Fibroblast of skin of right biceps (primary cell): ENCODE measurements around the gene THAP5.

Source experiments
- DNase-seq: peaks from one replicate; pipeline ENCODE4 v3.0.0-alpha.2; 2013

The THAP5 gene, protein sequence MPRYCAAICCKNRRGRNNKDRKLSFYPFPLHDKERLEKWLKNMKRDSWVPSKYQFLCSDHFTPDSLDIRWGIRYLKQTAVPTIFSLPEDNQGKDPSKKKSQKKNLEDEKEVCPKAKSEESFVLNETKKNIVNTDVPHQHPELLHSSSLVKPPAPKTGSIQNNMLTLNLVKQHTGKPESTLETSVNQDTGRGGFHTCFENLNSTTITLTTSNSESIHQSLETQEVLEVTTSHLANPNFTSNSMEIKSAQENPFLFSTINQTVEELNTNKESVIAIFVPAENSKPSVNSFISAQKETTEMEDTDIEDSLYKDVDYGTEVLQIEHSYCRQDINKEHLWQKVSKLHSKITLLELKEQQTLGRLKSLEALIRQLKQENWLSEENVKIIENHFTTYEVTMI

DNA sequence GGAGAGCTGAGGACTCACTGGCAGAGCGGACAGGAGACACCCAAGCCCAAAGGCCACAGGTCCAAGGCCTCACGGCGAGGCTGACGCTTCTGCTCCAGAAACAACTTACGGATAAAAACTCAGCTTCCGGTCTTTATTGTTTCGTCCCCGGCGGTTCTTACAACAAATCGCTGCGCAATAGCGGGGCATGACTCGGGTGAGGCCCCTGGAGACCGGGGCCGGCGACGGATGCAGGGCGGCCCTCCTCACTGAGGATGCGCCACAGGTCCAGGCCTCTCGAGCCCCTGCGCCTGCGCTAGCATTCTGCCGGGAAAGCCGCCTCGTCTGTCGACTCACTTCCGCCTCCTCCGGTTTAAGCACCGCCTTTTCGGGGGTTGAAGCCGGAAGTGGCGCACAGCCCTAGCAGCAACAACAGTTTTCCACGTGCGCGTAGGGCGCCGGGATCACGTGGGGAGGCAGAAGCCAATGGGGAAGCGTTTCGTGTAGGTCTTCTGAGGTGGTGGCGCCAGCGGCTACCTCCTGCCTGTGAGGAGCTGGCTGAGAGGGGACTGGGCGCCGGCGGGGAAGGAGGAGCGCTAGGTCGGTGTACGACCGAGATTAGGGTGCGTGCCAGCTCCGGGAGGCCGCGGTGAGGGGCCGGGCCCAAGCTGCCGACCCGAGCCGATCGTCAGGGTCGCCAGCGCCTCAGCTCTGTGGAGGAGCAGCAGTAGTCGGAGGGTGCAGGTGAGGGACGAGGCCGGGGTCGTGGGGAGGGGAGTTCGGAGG, at the start of gene THAP5, which contains the start of gene DNAJB9:
Gene THAP5, minus strand, starts transcription at position 326 of the 765 bp plus-strand sequence. Its CDS starts 137 bp downstream, at position 189.
Gene DNAJB9, plus strand, starts transcription at position 494 of the 765 bp plus-strand sequence. CDS start 1,853 bp downstream, outside the sequence.
- peak; percentile 99 for DNase-seq

DNA sequence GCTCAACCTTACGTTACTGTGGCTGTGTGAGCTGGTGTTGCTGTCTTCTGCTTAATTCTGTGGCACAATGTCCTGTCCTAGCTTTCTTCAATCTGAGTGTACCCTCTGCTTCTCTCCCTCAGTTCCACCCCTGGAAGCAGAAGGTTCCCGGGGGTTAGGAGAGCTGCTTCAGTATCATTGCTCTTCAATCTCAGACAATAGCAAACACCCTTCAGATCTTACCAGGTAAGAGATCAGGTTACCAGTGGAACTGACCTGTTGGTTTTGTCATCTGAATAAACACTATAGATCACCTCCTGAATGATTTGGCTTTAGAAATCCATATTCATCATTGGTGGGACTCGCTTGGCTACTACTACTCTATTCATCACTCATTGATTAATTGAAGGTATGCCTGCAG, 48.5 kb upstream of the THAP5 start:
- DNase-seq, result no peak

DNA sequence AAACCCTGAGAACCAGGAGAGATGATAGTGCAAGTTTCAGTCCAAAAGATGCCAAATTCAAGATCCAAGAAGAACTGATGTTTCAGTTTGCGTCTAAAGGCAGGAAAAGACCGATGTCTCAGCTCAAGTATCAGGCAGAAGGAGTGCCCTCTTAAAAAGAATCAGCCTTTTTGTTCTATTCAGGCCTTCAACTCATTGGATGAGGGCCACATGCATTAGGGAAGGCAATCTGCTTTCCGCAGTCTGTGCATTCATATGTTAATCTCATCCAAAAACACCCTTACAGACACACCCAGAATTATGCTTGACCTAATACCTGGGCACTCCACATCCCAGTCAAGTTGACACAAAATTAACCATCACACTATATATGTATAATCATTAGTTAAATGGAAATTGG, 45.4 kb upstream of the THAP5 start:
- no peak for DNase-seq

DNA sequence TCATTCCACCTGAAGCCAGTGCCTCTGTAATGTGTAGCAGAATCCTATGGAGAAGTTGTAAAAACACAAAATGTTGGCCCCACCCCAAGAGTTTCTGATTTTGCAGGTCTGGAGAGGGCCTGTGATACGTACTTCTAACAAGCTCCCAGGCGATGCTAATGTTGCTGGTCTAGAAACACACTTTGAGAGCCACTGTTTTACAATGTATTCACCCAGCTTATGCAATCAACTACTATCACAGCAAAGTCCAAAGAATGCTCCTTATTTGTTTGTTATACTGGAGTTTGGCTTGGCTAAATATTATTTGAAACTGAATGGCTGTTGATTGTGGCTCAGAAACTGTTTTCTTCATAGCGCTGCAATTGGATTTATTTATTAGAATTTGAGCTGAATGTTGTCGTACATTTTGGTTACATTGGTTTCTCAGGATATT, 44.5 kb upstream of the THAP5 start:
- no peak for DNase-seq

DNA sequence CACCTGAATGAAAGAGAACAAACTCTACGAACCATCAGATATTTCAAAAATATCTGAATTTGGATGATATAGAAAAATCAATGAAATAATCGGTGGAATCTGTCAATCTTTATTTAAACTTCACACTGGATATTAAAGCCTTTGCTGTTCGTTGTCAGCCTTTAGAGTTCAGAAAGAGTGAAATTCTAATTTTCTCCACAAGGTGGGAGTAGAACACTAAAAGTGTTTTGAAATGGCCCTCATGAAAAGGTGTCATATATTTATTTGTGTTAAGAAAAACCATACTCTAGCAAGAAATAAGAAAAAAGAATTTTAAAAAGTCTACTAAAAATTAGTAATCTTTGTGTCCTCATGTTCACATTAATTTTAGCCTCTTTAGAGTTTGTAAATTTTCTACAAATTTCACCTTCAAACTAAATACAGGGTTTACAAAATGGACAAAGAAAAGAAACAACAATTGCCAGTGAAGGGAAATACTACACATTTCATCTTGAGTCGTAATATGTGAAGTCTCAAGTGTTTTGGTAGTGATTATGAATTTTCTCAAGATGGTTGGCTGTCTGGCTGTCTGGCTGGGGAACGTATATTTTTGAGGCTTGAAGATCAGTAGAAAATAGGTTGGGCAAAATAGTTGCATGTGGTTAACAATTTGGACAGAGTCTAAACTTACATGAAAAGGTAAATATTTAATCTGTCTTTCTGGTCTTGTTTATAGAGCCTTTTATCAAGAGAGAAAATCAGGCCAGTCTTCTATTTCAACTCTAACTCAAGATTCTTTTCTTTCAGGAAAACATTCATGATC, 43.8 kb upstream of the THAP5 start:
- peak; percentile 27 for DNase-seq

DNA sequence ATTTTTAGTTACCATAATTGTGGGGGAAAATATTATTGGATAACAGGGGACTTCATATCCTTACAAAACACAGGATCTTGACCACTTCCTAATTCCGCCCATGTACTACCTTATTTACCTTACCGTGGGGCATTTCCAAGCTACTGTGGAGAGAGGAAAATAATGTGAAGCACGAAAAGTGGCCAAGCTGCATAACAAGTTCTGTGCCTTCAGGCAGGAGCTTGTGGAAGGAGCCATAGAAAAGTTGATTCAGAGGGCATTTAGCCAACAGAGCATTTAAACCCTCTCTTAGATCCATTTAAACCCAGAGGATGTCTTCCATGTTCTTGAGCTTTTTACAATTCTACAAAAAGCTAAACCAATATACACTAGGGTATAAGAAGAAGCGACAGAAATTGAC, 41.8 kb upstream of the THAP5 start:
- no peak for DNase-seq

DNA sequence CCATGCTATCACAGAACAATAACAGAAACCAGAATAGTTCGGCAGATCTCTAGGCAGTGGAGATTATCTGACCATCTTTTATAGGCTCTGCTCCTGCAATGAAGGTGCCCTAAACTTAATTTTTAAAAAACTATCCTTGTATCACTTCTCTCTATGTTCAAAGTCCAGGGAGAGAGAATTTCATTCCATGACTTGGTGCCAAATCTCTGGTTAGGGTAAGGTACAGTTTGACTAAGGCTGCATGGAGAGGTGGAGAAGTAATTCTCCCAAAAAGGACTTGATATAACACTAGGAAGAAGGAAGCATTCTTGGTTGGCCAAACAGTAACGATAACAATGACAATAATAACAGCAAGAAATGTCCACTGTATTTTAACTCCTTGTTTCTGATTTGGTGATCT, 40.1 kb upstream of the THAP5 start:
- DNase-seq, result no peak

DNA sequence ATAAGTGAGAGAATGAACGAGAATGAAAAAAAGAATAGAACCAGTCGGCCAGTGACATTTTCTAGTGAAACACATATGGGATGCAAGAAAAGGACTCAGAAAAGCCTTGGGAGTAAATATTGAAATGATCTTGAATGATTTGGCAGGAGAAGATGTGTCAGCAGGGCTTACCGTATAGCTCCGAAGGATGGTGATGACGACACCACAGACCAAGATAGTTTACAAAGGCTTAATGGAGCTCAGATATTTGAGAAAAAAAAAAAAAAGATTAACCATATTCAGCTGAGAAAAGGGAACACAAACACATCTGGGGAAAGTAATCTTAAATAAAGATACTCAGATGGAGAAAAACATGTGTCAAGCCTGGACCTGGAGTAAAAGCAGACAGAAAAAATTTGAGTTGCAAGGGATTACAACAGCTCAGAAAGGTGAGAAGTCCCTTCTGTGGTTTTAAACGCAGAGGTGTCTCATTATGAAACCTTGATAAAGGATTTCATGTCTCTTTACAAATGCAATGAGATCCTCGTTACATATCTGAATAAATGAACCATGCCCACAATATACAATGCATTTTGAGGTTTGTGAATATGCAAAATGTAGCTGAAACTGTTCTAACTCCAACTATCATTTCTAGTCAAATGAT, 36.2 kb upstream of the THAP5 start:
- peak; percentile 5 for DNase-seq

DNA sequence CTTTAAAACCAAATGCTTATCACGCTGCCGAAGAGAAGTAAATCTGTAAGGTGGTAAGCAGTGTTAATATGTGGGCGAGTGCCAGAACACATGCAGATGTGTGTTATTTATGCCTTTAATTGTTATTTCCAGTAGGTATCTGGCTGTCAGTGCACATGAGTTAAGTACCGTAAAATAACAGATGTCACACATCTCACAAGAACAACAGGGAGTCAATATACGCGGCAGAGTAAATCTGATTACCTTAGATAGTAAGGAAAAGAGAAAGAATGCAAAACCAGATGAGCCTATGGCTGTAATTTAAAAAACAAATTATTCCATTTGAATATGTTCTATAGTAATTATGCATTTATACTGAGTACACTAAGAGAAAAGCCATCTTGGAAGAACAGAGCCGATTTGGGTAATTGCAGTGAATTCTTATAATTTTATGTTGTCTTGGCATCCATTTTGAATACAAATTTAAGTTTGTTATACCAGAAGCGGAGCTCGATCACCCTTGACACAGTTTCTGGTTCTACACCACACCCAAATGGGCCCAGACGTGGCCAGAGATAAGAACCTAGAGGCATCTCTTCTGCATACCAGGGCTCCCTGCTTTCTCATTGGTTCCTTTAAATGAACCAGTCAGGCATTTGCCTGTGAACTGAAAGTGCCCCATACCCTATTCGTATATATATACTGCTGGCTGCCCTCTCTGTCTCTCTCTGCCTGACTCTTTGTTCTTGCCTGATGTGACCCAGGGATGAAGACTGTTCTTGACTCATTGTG, 35.0 kb upstream of the THAP5 start:
- DNase-seq, result no peak

DNA sequence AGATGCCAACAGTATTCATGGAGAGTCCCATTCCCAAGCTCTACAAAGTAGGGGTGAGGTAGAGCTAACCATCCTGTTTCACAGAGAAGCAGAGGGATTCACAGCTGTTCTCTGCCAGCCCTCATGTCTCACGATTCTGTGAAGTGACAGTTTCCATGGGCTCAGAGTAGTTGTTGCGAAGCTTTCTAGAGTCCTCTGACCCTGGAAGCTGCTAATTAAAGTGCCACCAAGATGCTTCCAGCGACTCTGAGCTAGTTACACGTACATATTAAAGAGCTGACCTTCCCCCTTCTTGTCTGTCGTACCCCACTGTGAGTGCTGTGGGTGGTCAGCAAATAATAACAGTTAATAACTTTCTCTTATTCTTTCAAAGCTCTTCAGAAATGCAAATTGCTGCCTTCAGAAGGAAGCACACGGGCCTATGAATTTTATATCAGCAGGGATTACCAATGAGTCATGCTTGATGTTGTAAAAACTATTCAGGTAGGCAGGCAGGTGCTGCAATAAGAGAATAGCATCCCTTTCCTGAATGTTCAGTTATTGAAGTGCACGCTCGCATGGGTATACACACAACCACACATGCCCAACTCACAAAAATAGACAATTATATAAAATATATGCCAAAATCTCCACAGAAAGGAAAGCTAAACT, 34.3 kb upstream of the THAP5 start:
- DNase-seq, result no peak

DNA sequence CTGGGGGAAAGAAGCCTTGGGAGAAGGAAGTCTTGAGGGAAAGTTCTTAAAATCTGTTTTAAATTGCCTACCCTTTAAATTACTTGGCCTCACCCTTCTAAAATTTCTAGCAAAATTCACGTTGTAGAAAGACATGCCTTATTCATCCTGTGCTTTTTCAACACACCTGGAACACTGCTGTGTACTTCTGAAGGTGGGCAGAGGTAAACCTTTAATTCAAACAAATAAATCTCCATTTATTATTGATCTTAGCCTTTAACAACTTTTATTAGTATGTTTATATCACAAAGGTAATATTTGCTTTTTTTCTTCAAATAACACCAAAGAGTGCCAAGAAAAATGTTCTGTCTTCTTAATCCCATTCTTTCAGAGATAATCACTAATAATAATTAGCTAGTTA, 30.9 kb upstream of the THAP5 start:
- no peak for DNase-seq

DNA sequence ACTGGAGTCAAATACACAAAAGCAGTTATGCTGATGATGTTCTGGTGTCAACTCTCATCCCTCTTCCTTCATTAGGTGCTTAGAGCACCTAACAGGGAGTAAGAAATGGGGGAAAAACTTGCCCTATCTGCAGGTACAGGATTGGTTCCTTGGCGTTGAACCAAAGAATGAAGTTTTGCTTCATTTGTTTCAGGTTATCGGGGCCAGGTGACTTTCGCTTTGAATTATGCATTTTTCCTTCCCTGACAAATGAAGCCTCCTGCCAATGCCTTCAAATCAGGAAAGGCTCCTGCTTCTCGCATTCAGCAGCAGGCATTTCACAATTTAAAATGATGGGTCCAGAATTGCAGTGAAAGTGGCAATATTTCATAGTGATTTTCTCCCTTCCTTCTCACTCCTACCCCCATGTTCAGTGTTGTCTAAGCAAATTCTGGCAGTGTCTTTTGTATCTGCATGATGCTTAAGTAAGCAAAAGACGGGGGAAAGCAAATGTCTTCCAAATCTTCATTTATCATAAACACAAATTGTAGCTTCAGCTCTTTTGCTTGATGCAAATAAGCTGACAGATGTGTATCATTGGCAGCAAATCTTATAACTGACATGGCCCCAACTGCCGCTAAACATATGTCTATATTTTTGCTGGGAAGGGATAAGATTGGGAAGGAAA, 29.5 kb upstream of the THAP5 start:
- DNase-seq, result no peak

DNA sequence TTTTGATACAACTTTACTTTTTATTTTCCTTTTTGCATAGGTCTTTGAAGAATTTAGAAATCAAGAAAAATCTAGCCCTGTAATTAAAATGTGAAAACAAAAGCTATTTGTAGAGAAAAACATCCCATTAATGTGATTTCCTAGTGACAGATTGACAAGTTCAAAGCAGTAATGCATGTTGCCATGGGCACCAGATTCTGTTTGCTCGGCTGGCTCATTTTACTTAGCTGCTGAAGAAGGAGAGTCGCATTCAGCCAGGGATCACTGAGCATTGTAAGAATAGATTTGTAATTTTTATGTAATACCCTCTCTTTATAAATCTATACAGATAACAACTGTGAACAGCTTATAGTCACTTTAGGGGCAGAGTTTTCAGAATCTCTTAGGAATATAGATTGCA, 28.6 kb upstream of the THAP5 start:
- DNase-seq, result no peak

DNA sequence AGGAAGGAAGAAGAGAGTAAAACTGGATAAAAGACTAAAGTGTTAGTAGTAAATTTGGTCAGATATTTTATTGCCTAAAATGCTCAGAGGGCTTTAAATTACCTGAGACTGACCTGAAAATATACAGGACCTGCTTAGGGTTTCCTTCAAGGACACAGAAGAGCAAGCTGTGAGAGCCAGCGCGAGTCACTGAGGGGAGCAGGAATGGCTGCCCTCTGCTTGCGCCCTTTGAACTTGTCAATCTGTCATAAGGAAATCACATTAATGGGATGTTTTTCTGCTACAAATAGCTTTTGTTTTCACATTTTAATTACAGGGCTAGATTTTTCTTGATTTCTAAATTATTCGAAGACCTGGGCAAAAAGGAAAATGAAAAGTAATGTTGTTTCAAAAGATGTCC, 27.1 kb upstream of the THAP5 start:
- DNase-seq, result no peak

DNA sequence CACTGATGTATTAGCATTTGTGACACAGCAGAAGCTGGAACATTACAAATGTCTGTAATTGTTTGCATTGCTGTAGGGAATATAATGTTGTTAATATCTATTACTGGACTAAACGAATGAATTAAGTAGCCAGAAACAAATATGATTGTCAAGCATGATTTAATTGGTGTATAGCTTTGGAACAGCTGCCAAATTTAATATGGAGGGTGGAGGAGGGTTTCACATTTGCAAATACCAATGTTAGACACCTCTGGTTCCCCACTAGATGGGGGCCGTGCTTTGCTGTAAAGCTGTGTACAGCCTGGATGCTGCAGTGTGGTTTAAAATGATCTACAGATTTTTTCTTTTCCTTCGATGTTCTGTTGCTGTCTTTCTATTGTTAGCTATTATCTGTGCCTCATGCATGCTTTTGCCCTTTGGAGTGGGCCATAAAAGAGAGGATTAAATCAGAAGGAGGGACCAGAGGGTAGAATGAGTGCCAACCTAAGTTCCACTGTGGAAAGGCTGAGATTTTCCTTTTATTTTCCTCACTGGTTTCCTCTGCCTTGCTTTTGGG, 23.2 kb upstream of the THAP5 start:
- no peak for DNase-seq

DNA sequence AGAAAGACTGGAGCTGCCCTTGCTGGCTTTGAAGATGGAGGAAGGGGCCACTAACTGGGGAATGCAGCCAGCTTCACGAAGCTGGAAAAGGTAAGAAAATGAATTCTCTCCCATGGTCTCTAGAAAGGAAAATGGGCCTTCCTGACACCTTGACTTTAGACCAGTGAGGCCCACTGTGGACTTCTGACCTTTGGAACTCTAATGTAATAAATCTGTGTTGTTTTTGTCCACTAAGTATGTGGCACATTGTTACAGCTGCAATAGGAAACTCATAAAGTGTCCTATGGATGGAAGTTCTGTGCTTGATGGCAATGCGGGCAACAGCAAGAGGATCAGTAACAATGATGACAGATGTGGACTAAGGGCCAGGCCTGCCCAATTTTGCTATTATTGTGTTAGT, 21.1 kb upstream of the THAP5 start:
- no peak for DNase-seq

DNA sequence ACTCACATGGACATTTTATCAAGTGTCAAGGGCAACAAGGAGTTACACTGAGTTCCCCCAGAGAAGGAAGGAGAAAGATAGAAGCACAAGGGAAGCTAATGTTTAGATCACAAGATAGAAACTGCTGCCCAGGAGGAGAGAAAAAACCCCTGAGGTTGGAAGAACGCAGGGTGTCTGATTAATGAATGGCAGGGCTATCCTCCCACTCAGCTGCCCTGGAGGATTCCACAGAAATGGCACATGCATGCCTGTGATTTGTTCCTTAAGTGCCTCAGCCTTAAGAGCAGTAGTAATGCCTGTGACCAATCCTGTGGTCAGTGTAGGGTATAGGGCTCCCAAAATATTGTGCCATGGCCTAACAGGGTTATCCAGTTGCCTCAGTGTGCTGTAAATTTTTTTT, 20.4 kb upstream of the THAP5 start:
- DNase-seq, result no peak

DNA sequence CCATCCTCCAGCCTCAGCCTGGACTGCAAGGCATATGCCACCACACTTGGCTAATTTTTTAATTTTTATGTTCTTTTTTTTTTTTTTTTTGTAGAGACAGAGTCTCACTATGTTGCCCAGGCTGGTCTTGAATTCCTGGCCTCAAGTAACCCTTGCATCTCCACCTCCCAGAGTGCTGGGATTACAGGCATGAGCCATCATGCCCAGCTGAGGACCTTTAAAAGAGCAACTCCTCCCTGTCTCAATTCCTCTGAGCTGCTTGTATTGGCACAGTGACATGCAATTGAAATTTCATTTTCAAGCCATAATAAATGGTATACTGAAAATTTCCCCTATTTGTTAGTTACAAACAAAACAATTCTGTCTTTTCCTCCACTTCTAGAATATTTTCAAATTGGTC, 19.7 kb upstream of the THAP5 start:
- DNase-seq, result no peak

DNA sequence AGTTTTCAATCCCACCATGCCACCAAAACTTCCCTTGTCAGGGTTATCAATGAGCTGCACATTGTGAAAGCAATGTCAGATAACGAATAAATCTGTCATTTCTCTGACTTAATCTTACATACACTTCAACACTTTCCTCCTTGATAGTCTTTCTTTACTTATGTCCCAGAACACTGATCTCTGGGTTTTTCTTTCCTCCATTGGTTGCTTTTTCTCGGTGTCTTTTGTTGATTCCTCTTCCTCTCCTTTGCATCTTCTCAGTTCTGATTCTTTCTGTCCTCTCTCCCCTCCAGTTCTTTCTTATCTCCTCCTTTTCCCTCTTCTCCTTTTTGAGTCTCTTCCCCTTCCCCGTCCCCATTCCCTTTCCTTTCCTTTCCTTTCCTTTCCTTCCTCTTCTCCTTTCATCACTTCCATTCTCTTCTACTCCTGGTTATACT, 16.8 kb upstream of the THAP5 start:
- no peak for DNase-seq

DNA sequence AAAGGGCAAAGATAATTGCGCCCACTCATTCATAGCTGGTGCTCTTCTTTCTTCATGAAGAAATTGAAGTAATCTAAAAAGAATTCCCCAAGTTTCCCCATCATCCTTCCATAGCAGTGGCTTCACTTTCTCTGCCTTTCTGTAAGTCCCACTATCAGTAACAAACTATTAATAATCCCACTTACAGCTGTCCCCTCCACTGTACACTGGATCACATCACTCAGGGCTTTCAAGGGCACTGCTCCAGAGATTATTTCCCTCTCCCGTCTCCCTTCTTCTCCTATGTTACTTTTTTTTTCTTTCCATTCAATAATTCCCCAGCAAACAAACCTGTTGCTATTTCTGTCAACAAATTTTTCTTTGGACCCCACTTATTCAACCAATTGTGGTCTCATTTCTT, 16.3 kb upstream of the THAP5 start:
- DNase-seq, result no peak

DNA sequence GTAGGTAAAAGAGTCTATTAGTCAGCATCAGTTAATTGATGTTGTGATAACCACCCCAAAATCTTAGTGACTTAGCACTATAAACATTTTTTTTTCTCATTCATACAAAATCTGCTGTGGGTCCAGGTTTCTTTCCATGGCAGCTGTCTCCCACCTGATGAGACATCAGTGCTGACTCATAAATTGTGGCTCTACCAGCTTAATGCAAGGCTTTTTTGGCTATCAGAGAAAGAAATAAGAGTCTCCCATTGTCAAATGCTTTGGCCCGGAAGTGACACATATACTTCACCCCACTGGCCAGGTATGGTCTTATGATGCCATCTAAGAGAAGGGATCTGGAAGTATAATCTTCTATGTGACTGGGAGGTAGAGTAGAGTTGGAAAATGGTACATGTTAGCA, 14.7 kb upstream of the THAP5 start:
- no peak for DNase-seq
